Left renal cortex interstitium (tissue), 4 donors: ENCODE data around the gene CCSER1. TPM values are rescaled to one million over a fixed set of nuclear protein-coding genes. Genes with fewer than 3 reads are reported as not detected.
"Not testable (repeated sequence)": the region's sequence is repeated elsewhere in the genome, so short reads cannot be mapped to it uniquely, and the experiment has no call there.

Experiments
- DNase-seq, 4 donors: peaks; one replicate each; pipeline ENCODE4 v3.0.0-alpha.2; 2013; ENCODE audit warnings: low read depth in 4 of 4, low spot score in 2 of 4, missing footprints in 1 of 4
- polyA plus RNA-seq, 4 donors: library from polyadenylated mRNA; unstranded; fragments of 120-200 nt; gene quantifications; one replicate each; pipeline ENCODE4 v1.2.1, GENCODE V29; 2013; ENCODE audit not compliant: insufficient read length in 4 of 4

Gene CCSER1
- polyA plus RNA-seq, 4 donors = 15.9 to 24.0 (median 18.5) TPM

GRCh38 chr4:90641861-90642599, 514.8 kb downstream of the CCSER1 start:
- DNase-seq = no peak

DNA sequence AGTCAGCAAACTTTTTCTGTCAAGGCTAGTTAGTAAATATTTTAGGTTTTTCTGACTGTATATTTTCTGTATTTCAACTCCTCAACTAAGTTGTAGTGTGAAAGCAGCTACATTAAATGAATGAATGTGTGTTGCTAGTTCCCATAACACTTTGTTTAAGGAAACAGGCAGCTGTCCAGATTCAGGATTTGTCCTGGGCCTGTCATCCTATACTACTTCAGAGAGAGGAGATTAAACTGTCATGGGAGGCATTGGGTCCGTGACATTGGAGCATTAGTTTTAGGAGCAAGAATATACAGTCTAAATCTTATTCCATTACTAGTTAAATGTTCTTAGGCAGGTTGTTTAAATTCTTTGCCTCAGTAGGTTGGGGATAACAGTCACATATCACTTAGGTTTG, 516.0 kb downstream of the CCSER1 start:
- DNase-seq = no peak

DNA sequence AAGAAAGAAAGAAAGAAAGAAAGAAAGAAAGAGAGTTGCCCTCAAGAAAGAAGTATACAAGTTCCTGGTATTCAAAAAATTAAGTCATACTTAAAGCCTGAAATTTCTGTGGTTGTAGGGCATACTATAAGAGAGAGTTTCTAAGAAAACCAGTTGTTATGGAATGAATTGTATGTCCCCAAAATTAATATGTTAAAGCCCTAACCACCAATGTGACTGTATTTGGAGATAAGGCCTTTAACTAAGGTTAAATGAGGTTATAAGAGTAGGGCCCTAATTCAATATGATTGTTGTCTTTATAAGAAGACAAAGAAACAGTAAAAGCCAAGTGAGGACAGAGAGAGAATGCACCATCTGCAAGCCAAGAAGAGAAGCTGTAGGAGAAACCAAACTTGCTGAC, 521.1 kb downstream of the CCSER1 start:
- DNase-seq = no peak

DNA sequence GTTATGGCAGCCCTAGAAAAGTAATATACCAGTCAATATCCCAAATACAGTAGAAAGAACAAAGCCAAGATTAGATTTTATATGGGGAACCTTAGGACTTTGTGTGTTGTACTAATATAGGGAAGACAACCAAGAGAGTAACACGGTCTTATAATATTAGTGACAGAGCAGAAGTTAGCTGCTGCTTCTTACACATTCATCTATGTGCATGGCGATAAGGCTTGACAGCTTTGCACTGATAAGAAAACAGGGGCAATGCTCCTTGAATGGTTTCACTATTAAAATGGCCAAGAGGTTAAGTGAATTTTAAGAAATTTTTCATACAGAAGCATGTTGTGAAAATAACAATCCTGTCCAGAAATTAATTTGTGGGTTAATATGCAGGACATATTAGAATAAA, 521.6 kb downstream of the CCSER1 start:
- DNase-seq = no peak

GRCh38 chr4:90660672-90661071, 533.5 kb downstream of the CCSER1 start:
- DNase-seq = no peak

GRCh38 chr4:90670183-90670582, 543.0 kb downstream of the CCSER1 start:
- DNase-seq = no peak

DNA sequence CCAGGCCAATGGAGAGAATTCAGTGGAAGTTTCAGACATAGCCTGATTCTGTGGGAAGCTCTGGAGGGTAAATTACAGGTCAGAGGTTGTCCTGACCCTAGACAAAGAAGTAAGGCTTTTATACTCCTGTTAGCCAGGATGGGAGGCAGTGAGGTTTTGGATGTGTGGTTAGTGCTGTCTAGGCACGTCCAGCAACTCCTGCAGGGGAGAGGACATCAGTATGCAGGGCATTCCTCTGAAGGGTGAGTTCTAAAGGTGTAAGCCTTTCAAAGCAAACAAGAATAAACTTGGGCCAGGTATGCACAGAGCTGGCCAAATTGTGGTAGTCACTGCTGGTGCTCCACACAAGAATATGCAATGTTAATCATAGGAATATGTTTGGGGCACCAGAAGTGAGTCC, 562.5 kb downstream of the CCSER1 start:
- no peak for DNase-seq

DNA sequence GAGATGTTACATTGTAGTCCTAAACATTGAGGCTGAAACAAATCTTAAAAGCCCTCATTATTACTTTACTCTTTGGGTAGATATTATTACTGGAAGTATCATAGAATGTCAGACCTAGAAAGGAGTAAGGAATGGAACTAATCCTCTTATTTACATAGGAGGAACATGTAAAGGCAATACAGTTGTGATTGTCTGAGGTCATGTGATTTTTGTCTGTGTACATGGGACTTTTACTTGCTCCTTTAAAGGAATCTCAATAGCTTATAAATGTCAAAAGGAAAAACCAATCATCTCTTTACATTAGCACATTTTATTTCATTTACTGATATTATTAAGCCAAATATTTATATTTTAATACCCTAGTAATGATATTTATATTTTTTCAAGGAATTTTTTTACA, 568.2 kb downstream of the CCSER1 start:
- DNase-seq = no peak

GRCh38 chr4:90705501-90705900, 578.3 kb downstream of the CCSER1 start:
- DNase-seq = not testable (repeated sequence)

GRCh38 chr4:90715242-90715641, 588.0 kb downstream of the CCSER1 start:
- DNase-seq = no peak

GRCh38 chr4:90718931-90719330, 591.7 kb downstream of the CCSER1 start:
- peak in 3 of 4 donors; percentile 5 to 24 (median 14) for DNase-seq

DNA sequence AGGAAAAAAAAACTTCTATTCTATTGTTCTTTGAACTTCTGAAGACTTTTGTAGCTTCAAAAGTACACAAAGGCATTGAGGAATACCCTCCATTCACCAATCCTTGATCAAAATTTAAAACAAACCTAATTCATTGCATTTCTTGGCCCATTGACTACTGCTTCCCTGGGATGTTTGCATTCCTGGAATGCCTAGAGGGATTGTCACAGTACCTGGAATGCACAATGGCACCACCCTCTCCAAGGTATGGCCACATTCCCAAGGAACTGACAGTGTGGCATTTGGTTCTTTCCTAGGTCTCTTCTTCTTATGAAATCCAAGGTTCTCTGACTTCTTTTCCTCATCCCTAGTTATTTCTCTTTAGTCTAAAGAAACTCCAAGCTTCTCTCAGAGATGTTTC, 600.7 kb downstream of the CCSER1 start:
- no peak for DNase-seq

DNA sequence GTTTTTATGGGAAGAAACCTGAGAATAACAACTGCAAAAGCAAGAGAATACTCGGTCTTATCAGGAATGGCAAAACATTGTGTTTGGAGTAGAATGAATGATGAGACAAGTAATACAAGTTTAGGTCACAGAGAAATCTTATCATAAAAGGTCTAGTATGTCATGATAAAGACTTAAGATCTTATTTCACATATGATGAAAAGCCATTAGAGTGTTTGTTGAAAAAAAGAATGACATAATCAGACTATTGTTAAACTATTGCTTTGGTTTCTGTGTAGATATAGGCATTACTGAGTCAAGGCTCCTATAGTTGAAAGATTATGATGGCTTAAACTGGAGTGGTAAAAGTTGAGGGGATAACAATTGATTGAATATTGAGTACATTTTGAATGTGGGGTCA, 603.6 kb downstream of the CCSER1 start:
- DNase-seq = no peak

DNA sequence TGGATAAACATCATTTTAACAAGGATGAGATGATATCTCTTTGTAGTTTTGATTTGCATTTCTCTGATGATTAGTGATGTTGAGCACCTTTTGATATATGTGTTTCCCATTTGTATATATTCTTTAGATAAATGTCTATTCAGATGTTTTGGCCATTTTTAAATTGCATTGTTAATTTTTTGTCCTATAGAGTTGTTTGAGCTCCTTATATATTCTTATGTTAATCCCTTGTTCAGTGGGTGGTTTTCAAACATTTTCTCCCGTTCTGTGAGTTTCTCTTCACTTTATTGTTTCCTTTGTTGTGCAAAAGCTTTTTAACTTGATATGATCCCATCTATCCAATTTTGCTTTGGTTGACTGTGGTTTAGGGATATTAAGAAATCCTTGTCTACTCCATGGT, 606.0 kb downstream of the CCSER1 start:
- no peak for DNase-seq

DNA sequence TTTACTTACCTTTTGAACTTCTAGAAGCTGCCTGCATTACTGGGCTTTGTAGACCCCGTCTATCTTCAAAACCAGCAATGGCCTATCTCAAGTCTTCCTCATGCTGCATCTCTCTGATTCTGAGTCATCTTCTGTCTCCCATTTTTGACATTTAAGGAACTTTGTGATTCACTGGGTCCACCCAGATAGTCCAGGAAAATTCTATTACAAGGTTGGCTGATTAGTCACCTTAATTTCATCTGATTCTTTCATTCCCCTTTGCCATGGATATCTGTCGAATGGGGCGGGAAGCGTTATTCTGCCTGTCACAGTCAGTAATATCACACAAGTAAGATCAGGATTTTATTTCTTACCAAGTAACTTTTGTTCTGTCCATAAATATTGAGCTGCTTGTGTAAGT, 618.0 kb downstream of the CCSER1 start:
- DNase-seq = no peak

DNA sequence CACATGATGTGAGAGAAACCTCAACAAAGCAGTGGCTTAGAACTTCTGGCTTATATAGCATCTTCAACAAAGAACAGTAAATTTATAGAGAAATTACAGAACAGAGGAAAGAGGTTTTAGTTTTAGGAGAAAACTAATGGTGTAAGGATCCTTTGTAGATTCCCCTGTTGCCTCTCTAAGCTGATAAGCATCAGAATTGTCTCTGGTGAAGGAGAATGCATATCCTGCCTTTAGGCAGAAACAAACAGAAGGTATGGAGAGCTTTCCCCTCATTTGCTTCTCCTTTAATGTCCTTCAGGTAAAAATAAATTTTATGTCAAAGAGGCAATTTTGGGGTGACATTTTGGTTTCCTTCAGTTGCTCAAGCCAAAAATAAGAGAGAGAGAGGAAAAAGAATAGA, 625.9 kb downstream of the CCSER1 start:
- no peak for DNase-seq

DNA sequence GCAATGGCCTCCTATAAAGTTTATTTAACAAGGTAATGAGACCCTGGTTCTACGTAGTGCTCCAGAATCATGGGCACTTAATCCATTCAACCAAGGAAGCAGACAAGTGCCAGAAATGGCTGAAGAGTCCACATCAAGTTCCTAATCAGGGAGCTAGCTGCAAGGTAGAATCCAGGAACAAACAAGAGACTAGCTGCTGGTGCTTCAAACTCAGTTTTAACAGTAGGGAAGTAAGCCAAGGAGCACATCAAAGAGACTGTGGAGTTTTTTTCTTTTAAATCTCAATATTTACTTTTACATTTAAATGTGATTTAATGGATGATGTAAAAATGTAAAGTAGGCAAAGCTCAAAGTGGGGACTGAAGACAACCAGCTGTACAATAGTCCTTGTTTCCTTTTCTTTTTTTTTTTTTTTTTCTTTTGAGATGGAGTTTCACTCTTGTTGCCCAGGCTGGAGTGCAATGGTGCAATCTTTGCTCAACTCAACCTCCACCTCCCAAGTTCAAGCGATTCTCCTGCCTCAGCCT, 630.4 kb downstream of the CCSER1 start:
- DNase-seq = no peak

- no peak for DNase-seq
Measured at GRCh38 chr4:90760059-90760458, 632.9 kb downstream of the CCSER1 start.

- no peak for DNase-seq
Measured at GRCh38 chr4:90766837-90767236, 639.6 kb downstream of the CCSER1 start.

GRCh38 chr4:90769251-90769650, 642.1 kb downstream of the CCSER1 start:
- DNase-seq = no peak

DNA sequence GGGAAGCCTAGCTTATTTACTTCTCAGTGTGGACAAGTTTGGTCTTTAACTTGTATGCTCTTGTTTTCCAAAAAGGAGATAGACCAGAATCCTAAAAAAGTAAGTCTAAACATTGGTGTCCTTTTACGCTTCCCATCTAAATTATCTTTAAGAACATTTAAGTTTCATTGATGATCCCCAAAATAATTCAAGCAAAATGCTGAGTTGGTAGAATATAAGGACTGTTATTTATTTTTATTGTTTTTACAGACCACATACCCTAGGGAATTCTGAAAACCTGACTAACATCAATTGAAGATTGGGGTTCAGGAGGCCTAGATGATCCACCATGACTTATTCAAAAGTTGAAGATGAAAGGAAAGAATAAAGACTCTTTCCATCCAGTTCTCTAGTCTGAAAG, 653.0 kb downstream of the CCSER1 start:
- DNase-seq = no peak

GRCh38 chr4:90786602-90787001, 659.4 kb downstream of the CCSER1 start:
- DNase-seq = no peak

DNA sequence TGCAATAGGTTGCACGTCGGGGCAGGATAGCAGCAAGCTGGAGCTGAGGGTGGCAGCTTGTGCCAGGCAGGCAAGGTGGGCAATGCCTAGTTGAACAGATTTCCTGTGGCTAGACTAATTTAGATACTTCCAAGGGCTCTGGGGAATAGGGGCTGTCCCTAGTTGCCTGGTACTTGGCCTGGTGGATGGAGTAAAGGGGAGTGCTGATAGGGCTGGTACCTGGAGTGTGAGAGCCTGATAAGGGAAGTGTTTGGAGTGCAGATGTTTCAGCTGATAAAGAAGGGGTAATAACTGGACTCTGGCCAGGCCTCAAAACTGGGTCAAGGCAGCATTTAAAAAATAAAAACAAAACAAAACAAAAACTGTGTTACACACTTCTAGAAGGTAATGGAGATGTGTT, 665.5 kb downstream of the CCSER1 start:
- DNase-seq = no peak
